Loucy (cell line): Measurements from ENCODE around the gene TMED5.

Source experiments
- EZH2phosphoT487 ChIP-seq: fragments of 200-600 bp; IDR thresholded peaks from 2 replicates; pipeline ENCODE4 v1.6.1; 2018; ENCODE audit warnings: antibody characterized with exemption, mild to moderate bottlenecking, moderate library complexity, borderline replicate concordance
- TF ChIP-seq, protein P1 (sequence below): fragments of 200-600 bp; sonication (generic); conservative IDR thresholded peaks from 2 replicates; pipeline ENCODE4 v1.5.1; 2014; ENCODE audit warnings: mild to moderate bottlenecking, antibody characterized with exemption, low read length

DNA sequence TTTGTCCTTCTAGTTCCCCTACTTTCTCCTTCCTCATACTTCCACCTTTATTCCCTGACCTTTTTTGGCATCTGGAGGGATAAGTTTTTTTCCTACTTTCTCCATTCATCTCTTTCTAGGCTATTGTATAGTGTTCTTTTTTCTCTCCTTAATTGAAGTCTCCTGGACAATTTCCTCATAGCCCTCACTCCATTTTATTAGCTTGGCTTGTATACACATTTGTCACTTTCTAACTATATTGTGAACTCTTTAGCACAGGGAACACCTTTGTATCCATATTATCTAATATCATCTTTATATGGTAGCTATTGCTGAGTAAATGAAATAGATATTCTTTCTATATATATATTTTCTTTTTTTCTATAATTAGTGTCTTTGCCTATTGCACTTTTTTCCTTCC, 47.6 kb downstream of the TMED5 start:
- TF ChIP-seq, protein P1, sequence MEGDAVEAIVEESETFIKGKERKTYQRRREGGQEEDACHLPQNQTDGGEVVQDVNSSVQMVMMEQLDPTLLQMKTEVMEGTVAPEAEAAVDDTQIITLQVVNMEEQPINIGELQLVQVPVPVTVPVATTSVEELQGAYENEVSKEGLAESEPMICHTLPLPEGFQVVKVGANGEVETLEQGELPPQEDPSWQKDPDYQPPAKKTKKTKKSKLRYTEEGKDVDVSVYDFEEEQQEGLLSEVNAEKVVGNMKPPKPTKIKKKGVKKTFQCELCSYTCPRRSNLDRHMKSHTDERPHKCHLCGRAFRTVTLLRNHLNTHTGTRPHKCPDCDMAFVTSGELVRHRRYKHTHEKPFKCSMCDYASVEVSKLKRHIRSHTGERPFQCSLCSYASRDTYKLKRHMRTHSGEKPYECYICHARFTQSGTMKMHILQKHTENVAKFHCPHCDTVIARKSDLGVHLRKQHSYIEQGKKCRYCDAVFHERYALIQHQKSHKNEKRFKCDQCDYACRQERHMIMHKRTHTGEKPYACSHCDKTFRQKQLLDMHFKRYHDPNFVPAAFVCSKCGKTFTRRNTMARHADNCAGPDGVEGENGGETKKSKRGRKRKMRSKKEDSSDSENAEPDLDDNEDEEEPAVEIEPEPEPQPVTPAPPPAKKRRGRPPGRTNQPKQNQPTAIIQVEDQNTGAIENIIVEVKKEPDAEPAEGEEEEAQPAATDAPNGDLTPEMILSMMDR = no peak
- no peak for TF ChIP-seq EZH2phosphoT487
